ENCODE measurements around the gene PRDM16. TPM values are rescaled to one million over a fixed set of nuclear protein-coding genes. Genes with fewer than 3 reads are reported as not detected.

Gene PRDM16
- polyA plus RNA-seq, 1 donor (not counting 4 experiments of a cell fraction or from before 2014, with no cell fraction given), result 0.05 TPM

DNA sequence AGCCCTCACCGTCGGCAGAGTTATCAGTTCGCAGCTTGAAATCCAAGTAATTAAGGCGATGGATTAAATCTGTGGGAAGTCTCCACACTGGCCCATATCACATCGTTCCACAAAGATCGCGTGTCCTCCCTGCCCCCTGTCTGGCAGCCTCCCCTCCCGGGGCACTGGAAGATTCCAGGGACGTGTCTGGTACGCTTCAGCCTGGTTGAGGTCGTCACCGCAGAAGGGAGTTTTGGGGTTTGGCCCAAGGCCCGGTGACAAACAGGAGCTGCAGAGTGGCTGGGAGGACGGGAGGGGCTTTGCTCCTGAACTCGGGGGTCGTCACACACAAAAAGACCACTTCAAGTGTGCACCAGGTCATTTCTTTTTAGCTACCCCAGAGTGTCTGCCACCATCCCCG, 51.1 kb downstream of the PRDM16 start:
- dilution Hi-C loops (cut with MboI; ENCODE audit: extremely low pct_ligation_motif_present, low sequenced_read_pairs), result no loop called here
- TF ChIP-seq, protein P1, sequence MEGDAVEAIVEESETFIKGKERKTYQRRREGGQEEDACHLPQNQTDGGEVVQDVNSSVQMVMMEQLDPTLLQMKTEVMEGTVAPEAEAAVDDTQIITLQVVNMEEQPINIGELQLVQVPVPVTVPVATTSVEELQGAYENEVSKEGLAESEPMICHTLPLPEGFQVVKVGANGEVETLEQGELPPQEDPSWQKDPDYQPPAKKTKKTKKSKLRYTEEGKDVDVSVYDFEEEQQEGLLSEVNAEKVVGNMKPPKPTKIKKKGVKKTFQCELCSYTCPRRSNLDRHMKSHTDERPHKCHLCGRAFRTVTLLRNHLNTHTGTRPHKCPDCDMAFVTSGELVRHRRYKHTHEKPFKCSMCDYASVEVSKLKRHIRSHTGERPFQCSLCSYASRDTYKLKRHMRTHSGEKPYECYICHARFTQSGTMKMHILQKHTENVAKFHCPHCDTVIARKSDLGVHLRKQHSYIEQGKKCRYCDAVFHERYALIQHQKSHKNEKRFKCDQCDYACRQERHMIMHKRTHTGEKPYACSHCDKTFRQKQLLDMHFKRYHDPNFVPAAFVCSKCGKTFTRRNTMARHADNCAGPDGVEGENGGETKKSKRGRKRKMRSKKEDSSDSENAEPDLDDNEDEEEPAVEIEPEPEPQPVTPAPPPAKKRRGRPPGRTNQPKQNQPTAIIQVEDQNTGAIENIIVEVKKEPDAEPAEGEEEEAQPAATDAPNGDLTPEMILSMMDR (optimal IDR thresholded peaks at IDR 0.05 in 1 of 3, IDR thresholded peaks at IDR 0.05 in 1 of 3, conservative IDR thresholded peaks at IDR 0.05 in 1 of 3; ENCODE audit: extremely low read depth in 1 of 3, insufficient read depth in 2 of 3, low read length in 3 of 3), result no peak
- no peak for TF ChIP-seq EZH2 (IDR thresholded peaks at IDR 0.05; ENCODE audit: low read length)
- H3K27ac ChIP-seq (ENCODE audit: control insufficient read depth, insufficient read depth, low read length), result no peak overlapping the region
- no peaks in the 10 kb centered on the region for H4K20me1 ChIP-seq (ENCODE audit: control insufficient read depth, extremely low read depth, insufficient read depth, low read length)
- H3K9ac ChIP-seq (ENCODE audit: control insufficient read depth, extremely low read depth, insufficient read depth, low read length), result no peak overlapping the region
- no peak overlapping the region for H3K4me2 ChIP-seq (ENCODE audit: control insufficient read depth, extremely low read depth, insufficient read depth, low read depth, low read length)
- no peaks in the 10 kb centered on the region for H3K9me1 ChIP-seq (ENCODE audit: control insufficient read depth, extremely low read depth, insufficient read depth, low read length)
- H3K36me3 ChIP-seq (ENCODE audit: control insufficient read depth in 2 of 2, extremely low read depth in 1 of 2, insufficient read depth in 2 of 2, low read length in 2 of 2), result no peaks in the 10 kb centered on the region
- no peaks in the 10 kb centered on the region for H3K79me2 ChIP-seq (ENCODE audit: control insufficient read depth, insufficient read depth, low read length)
- peaks cover 7% of the 10 kb centered on the region for H3K9me3 ChIP-seq (ENCODE audit: control insufficient read depth, low read depth, low read length)
- H2AFZ ChIP-seq (ENCODE audit: control insufficient read depth, low read length), result no peak overlapping the region
- no peaks in the 10 kb centered on the region for H3K4me1 ChIP-seq (ENCODE audit: control insufficient read depth, extremely low read depth, insufficient read depth, low read length)
- H3K27me3 ChIP-seq (ENCODE audit: control insufficient read depth, extremely low read depth, insufficient read depth, low read length), result no peaks in the 10 kb centered on the region
- no peak for DNase-seq (ENCODE audit: low read depth, low spot score)
- no peak overlapping the region for H3K4me3 ChIP-seq (ENCODE audit: control insufficient read depth in 2 of 3, extremely low read depth in 1 of 3, insufficient read depth in 2 of 3, low read depth in 1 of 3, low read length in 3 of 3)
- no peak for FAIRE-seq

DNA sequence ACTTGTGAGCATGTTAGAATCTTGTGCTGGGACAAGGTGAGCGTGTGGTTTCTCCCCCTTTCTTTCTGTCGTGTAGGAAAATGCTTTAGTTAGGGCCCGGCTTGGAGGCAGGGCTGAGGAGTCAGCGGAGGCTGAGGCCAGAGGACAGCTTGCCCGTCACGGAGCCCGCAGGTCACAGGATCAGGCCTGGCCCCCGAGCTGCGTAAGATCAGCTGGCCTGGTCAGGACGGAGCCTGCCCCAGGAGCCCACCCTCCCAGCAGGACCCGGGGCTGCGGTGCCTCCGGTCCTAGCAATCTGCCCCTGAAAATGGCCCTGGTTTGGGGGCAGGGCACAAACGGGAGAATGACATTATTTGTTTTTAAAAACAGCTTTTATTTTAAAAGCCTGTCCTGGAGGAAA, 52.0 kb downstream of the PRDM16 start:
- Histone ChIP-seq H2AFZ (ENCODE audit: control insufficient read depth, low read length) (no peak overlapping the region), H3K79me2 (ENCODE audit: control insufficient read depth, insufficient read depth, low read length) (no peaks in the 10 kb centered on the region), H3K4me3 (ENCODE audit: control insufficient read depth in 2 of 3, extremely low read depth in 1 of 3, insufficient read depth in 2 of 3, low read depth in 1 of 3, low read length in 3 of 3) (no peak overlapping the region), H3K9me3 (ENCODE audit: control insufficient read depth, low read depth, low read length) (peaks cover 6% of the 10 kb centered on the region), H3K4me1 (ENCODE audit: control insufficient read depth, extremely low read depth, insufficient read depth, low read length) (no peaks in the 10 kb centered on the region), H3K27me3 (ENCODE audit: control insufficient read depth, extremely low read depth, insufficient read depth, low read length) (no peaks in the 10 kb centered on the region), H3K36me3 (ENCODE audit: control insufficient read depth in 2 of 2, extremely low read depth in 1 of 2, insufficient read depth in 2 of 2, low read length in 2 of 2) (no peaks in the 10 kb centered on the region), H3K27ac (ENCODE audit: control insufficient read depth, insufficient read depth, low read length) (no peak overlapping the region), H4K20me1 (ENCODE audit: control insufficient read depth, extremely low read depth, insufficient read depth, low read length) (no peaks in the 10 kb centered on the region), H3K4me2 (ENCODE audit: control insufficient read depth, extremely low read depth, insufficient read depth, low read depth, low read length) (no peak overlapping the region), H3K9me1 (ENCODE audit: control insufficient read depth, extremely low read depth, insufficient read depth, low read length) (no peaks in the 10 kb centered on the region), H3K9ac (ENCODE audit: control insufficient read depth, extremely low read depth, insufficient read depth, low read length) (no peak overlapping the region)
- FAIRE-seq (no peak), DNase-seq (ENCODE audit: low read depth, low spot score) (no peak)
- dilution Hi-C loops (cut with MboI; ENCODE audit: extremely low pct_ligation_motif_present, low sequenced_read_pairs), result no loop called here
- TF ChIP-seq EZH2 (IDR thresholded peaks at IDR 0.05; ENCODE audit: low read length), result no peak
